Neural progenitor cell (in vitro differentiated cells): ENCODE measurements around the gene NCK2. TPM values are rescaled to one million over a fixed set of nuclear protein-coding genes. Genes with fewer than 3 reads are reported as not detected.

Source experiments
- DNase-seq: peaks from one replicate; pipeline ENCODE4 v3.0.0-alpha.2; 2016; ENCODE audit warnings: low spot score
- H2AFZ ChIP-seq: fragments of 200-600 bp; sonication (generic); replicated peaks from 2 replicates; pipeline ENCODE4 v1.6.1; 2016; ENCODE audit warnings: antibody characterized with exemption
- H3F3A ChIP-seq: fragments of 200-600 bp; sonication (generic); 2 replicates; pipeline ENCODE4 v1.6.1; 2016; ENCODE audit warnings: antibody characterized with exemption, low read depth
- H3K27ac ChIP-seq: fragments of 200-600 bp; sonication (generic); 2 replicates; pipeline ENCODE4 v1.5.1; 2016; ENCODE audit warnings: mild to moderate bottlenecking
- H3K27me3 ChIP-seq: fragments of 200-600 bp; sonication (generic); 2 replicates; pipeline ENCODE4 v1.6.1; 2016; ENCODE audit warnings: mild to moderate bottlenecking, moderate library complexity
- H3K36me3 ChIP-seq: fragments of 200-600 bp; sonication (generic); 2 replicates; pipeline ENCODE4 v1.5.1; 2016
- H3K4me1 ChIP-seq: fragments of 200-600 bp; sonication (generic); 2 replicates; pipeline ENCODE4 v1.6.1; 2016; ENCODE audit warnings: mixed run types
- H3K4me2 ChIP-seq: fragments of 200-600 bp; sonication (generic); 2 replicates; pipeline ENCODE4 v1.6.1; 2016
- H3K4me3 ChIP-seq: fragments of 200-600 bp; sonication (generic); 2 replicates; pipeline ENCODE4 v1.5.1; 2016
- H3K79me2 ChIP-seq: fragments of 200-600 bp; sonication (generic); 2 replicates; pipeline ENCODE4 v1.6.1; 2016; ENCODE audit warnings: low read depth
- H3K9ac ChIP-seq: fragments of 200-600 bp; sonication (generic); 2 replicates; pipeline ENCODE4 v1.6.1; 2016
- H3K9me3 ChIP-seq: fragments of 200-600 bp; sonication (generic); 2 replicates; pipeline ENCODE4 v1.5.1; 2016; ENCODE audit warnings: low read depth
- H4K20me1 ChIP-seq: fragments of 200-600 bp; sonication (generic); 2 replicates; pipeline ENCODE4 v1.6.1; 2016; ENCODE audit warnings: low read depth
- H3K27ac Mint-ChIP-seq: 3 replicates; pipeline ENCODE4 v1.8.0; 2021; ENCODE audit warnings: mixed read lengths
- H3K27me3 Mint-ChIP-seq: 2 replicates; pipeline ENCODE4 v1.8.0; 2022; ENCODE audit warnings: low read depth, mild to moderate bottlenecking, inconsistent platforms, moderate library complexity, mixed read lengths; ENCODE audit not compliant: insufficient read depth
- H3K36me3 Mint-ChIP-seq: 3 replicates; pipeline ENCODE4 v1.8.0; 2021; ENCODE audit warnings: mixed read lengths
- H3K4me1 Mint-ChIP-seq: 3 replicates; pipeline ENCODE4 v1.8.0; 2021; ENCODE audit warnings: mixed read lengths
- H3K4me3 Mint-ChIP-seq: 3 replicates; pipeline ENCODE4 v1.8.0; 2021; ENCODE audit warnings: mild to moderate bottlenecking, moderate library complexity, mixed read lengths
- H3K9me3 Mint-ChIP-seq: 3 replicates; pipeline ENCODE4 v1.8.0; 2020; ENCODE audit warnings: mixed read lengths
- EZH2 ChIP-seq: fragments of 200-600 bp; sonication (generic); IDR thresholded peaks from 2 replicates; pipeline ENCODE4 v1.6.1; 2017; ENCODE audit warnings: antibody characterized with exemption, mild to moderate bottlenecking, moderate library complexity
- EZH2phosphoT487 ChIP-seq: fragments of 200-600 bp; sonication (generic); IDR thresholded peaks from 2 replicates; pipeline ENCODE4 v1.6.1; 2017; ENCODE audit warnings: antibody characterized with exemption
- total RNA-seq: library from RNA; depleted of rRNA; stranded (reverse); fragments of >200 nt; gene quantifications from 2 replicates; pipeline ENCODE4 v1.2.3, GENCODE V29; 2015; ENCODE audit warnings: low replicate concordance
- TF ChIP-seq, protein P1 (sequence below): fragments of 200-600 bp; sonication (generic); IDR thresholded peaks from 2 replicates; pipeline ENCODE4 v1.5.1; 2017; ENCODE audit warnings: antibody characterized with exemption, mild to moderate bottlenecking

The NCK2 gene
- total RNA-seq, 1 donor from 2014 or later: 26.2 TPM

- TF ChIP-seq EZH2 (no peak), EZH2phosphoT487 (no peak)
- TF ChIP-seq, protein P1, sequence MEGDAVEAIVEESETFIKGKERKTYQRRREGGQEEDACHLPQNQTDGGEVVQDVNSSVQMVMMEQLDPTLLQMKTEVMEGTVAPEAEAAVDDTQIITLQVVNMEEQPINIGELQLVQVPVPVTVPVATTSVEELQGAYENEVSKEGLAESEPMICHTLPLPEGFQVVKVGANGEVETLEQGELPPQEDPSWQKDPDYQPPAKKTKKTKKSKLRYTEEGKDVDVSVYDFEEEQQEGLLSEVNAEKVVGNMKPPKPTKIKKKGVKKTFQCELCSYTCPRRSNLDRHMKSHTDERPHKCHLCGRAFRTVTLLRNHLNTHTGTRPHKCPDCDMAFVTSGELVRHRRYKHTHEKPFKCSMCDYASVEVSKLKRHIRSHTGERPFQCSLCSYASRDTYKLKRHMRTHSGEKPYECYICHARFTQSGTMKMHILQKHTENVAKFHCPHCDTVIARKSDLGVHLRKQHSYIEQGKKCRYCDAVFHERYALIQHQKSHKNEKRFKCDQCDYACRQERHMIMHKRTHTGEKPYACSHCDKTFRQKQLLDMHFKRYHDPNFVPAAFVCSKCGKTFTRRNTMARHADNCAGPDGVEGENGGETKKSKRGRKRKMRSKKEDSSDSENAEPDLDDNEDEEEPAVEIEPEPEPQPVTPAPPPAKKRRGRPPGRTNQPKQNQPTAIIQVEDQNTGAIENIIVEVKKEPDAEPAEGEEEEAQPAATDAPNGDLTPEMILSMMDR: no peak
- Mint-ChIP-seq H3K4me3 (peak overlapping the region; percentile 38), H3K36me3 (peaks cover 42% of the 10 kb centered on the region), H3K27me3 (no peaks in the 10 kb centered on the region), H3K27ac (peak overlapping the region; percentile 42), H3K9me3 (peaks cover 8% of the 10 kb centered on the region), H3K4me1 (peaks cover 35% of the 10 kb centered on the region)
- Histone ChIP-seq H3K9me3 (no peaks in the 10 kb centered on the region), H2AFZ (no peak overlapping the region), H4K20me1 (peaks cover 46% of the 10 kb centered on the region), H3F3A (no peaks in the 10 kb centered on the region), H3K27me3 (no peaks in the 10 kb centered on the region), H3K4me1 (peaks cover 10% of the 10 kb centered on the region), H3K9ac (no peak overlapping the region), H3K27ac (no peak overlapping the region), H3K4me2 (no peak overlapping the region), H3K4me3 (no peak overlapping the region), H3K36me3 (no peaks in the 10 kb centered on the region), H3K79me2 (peaks cover 4% of the 10 kb centered on the region)
- peak; percentile 42 for DNase-seq
These were observed 129.0 kb downstream of the NCK2 start for GRCh38 chr2:105873721-105874120.

DNA sequence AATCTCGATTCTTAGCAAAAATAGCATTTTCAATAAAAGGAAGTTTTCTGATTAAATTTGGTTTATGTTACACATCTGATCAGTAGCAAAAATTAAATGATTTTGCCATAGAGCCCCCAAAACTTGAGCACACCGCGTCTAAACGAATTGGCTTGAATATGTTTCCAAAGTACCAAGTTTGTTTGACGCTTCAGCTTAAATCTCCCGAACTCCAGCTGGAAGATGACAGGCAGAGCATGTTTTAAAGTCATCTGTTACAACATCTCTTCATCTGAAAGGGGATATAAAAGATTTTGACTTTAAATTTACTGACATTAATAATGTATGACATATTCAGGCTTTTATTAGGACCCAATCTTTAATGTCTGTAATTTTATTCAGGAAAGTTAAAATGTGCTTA is 129.8 kb downstream of the NCK2 start:
- Histone ChIP-seq H3K9ac (no peak overlapping the region), H3K36me3 (no peaks in the 10 kb centered on the region), H3K4me2 (no peak overlapping the region), H3K9me3 (no peaks in the 10 kb centered on the region), H3K27me3 (no peaks in the 10 kb centered on the region), H4K20me1 (peaks cover 45% of the 10 kb centered on the region), H3K4me1 (peaks cover 10% of the 10 kb centered on the region), H3F3A (no peaks in the 10 kb centered on the region), H3K79me2 (peaks cover 5% of the 10 kb centered on the region), H3K27ac (no peak overlapping the region), H2AFZ (no peak overlapping the region), H3K4me3 (no peak overlapping the region)
- no peak for DNase-seq
- H3K27ac Mint-ChIP-seq: no peak overlapping the region
- no peak overlapping the region for H3K4me3 Mint-ChIP-seq
- peaks cover 49% of the 10 kb centered on the region for H3K36me3 Mint-ChIP-seq
- H3K9me3 Mint-ChIP-seq: peaks cover 15% of the 10 kb centered on the region
- peaks cover 1% of the 10 kb centered on the region for H3K27me3 Mint-ChIP-seq
- TF ChIP-seq, protein P1: no peak
- TF ChIP-seq EZH2 (no peak), EZH2phosphoT487 (no peak)
- H3K4me1 Mint-ChIP-seq: peaks cover 35% of the 10 kb centered on the region

- Mint-ChIP-seq H3K27ac (no peak overlapping the region), H3K27me3 (peaks cover 3% of the 10 kb centered on the region), H3K9me3 (peaks cover 18% of the 10 kb centered on the region), H3K4me1 (peaks cover 37% of the 10 kb centered on the region), H3K4me3 (no peak overlapping the region), H3K36me3 (peaks cover 56% of the 10 kb centered on the region)
- Histone ChIP-seq H3K9ac (no peak overlapping the region), H4K20me1 (peaks cover 39% of the 10 kb centered on the region), H3K79me2 (peaks cover 4% of the 10 kb centered on the region), H3K4me2 (no peak overlapping the region), H3K4me3 (no peak overlapping the region), H3K27me3 (no peaks in the 10 kb centered on the region), H3K36me3 (no peaks in the 10 kb centered on the region), H2AFZ (no peak overlapping the region), H3K27ac (no peak overlapping the region), H3K9me3 (no peaks in the 10 kb centered on the region), H3F3A (no peaks in the 10 kb centered on the region), H3K4me1 (peaks cover 10% of the 10 kb centered on the region)
- TF ChIP-seq EZH2 (no peak), EZH2phosphoT487 (no peak)
- TF ChIP-seq, protein P1: no peak
- DNase-seq: no peak
These were observed 130.5 kb downstream of the NCK2 start for GRCh38 chr2:105875241-105875640.
